Measurements from ENCODE around the gene HSDL2.
A peak's percentile ranks its signal among the peaks of the same experiment; 100 is the strongest.

HSDL2 gene

GRCh38 chr9:112489039-112489546 lies 109.2 kb downstream of the HSDL2 start:
- Histone ChIP-seq H3K9ac (peak overlapping the region in 10 of 11 experiments; percentile 6 to 95 (median 44); a peak in 16 of 22 replicates), H3K4me1 (peaks cover 26 to 50% (median 34%) of the 10 kb centered on the region in 10 experiments), H3K9me3 (replicated peaks in 1 of 11) (peaks cover 14 to 22% (median 19%) of the 10 kb centered on the region in 11 experiments), H4K20me1 (peaks cover 0 to 36% (median 24%) of the 10 kb centered on the region in 11 experiments; a peak in 13 of 22 replicates), H3K27ac (peak overlapping the region in 1 of 11 experiments; percentile 4; a peak in 1 of 22 replicates), H3K27me3 (no peaks in the 10 kb centered on the region), H3K4me3 (peak overlapping the region in 3 of 10 experiments; percentile 24 to 34 (median 32); a peak in 4 of 20 replicates), H3K4me2 (peak overlapping the region; percentile 45 to 94 (median 81); a peak in 21 of 22 replicates), H3K36me3 (peaks cover 13 to 37% (median 25%) of the 10 kb centered on the region in 11 experiments)
- no peak for TF ChIP-seq Cebpa-rat (IDR thresholded peaks at IDR 0.05)

- H3K36me3 ChIP-seq: peaks cover 21 to 46% (median 35%) of the 10 kb centered on the region in 11 experiments
- no peak for TF ChIP-seq Cebpa-rat (IDR thresholded peaks at IDR 0.05)
- H3K4me3 ChIP-seq: no peak overlapping the region
- H3K9me3 ChIP-seq (replicated peaks in 1 of 11): peaks cover 24 to 31% (median 29%) of the 10 kb centered on the region in 11 experiments
- peaks cover 0 to 36% (median 24%) of the 10 kb centered on the region in 11 experiments; a peak in 13 of 22 replicates for H4K20me1 ChIP-seq
- 0 out of 22 replicates have a peak overlapping the region, but pooled peaks of 1 of the 11 experiments have one; percentile 4 for H3K27ac ChIP-seq
- no peak overlapping the region for H3K9ac ChIP-seq
- peaks cover 26 to 50% (median 34%) of the 10 kb centered on the region in 10 experiments for H3K4me1 ChIP-seq
- no peaks in the 10 kb centered on the region for H3K27me3 ChIP-seq
- peak overlapping the region in 8 of 11 experiments; percentile 10 to 94 (median 80); a peak in 11 of 22 replicates for H3K4me2 ChIP-seq
These were observed 110.2 kb downstream of the HSDL2 start for GRCh38 chr9:112489876-112490666.

DNA sequence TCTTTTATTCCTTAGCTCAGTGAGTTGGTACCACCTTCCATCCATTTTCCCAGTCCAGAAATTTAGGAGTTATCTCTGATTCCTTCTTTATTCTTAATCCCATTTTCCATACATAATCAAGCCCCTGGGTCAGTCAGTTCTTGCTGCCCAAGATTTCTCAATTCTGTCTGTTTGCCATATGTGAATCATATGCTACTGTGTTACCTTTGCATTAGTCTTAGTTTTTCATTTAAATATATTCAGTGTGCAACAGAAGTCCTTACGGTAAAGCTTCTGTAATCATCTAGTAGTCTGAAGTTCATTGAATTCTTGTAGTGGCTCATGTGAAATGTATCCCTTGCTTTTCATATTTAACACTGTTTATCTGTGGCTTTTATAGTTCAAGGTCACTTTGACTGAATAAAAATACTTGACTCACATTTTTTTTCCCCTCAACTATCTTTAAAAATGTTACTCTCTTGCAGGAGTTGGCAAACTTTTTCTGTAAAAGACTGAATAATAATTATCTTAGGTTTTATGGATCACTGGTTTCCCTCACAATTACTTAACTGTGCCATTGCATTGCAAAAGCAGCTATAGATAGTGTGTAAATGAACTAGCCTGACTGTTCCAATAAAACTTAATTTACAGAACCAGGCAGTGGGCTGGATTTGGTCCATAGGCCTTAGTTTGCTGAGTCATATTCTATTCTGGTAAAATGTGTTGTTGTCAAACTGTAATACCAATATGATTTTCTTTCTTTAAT lies 113.7 kb downstream of the HSDL2 start:
- Histone ChIP-seq H3K36me3 (peaks cover 21 to 78% (median 54%) of the 10 kb centered on the region in 11 experiments), H3K4me1 (peaks cover 15 to 43% (median 20%) of the 10 kb centered on the region in 10 experiments; a peak in 19 of 20 replicates)
- no peak for TF ChIP-seq Cebpa-rat (IDR thresholded peaks at IDR 0.05)

DNA sequence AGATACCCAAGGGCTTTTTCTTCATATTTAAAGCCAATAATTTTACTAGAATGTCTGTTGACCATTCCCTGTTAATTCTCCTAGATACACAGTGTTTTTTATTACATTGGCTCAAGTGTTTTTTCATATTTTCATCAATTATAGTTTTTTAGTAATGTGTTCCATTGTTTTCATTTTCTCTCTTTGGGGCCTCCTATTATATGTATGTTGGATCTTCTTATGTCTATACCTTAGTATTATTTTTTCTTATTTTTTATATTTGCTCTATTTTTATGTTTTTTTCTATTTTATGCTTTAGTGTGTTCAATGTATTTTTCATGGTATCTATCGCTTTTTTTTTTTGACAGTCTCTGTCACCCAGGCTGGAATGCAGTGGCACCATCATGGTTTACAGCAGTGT lies 114.2 kb downstream of the HSDL2 start:
- no peak for TF ChIP-seq Cebpa-rat (IDR thresholded peaks at IDR 0.05)
- peaks cover 36 to 51% (median 43%) of the 10 kb centered on the region in 11 experiments for H3K9me3 ChIP-seq (replicated peaks in 1 of 11)
- H3K9ac ChIP-seq: no peak overlapping the region
- peaks cover 21 to 84% (median 60%) of the 10 kb centered on the region in 11 experiments for H3K36me3 ChIP-seq
- peak overlapping the region in 1 of 11 experiments; percentile 13; a peak in 1 of 22 replicates for H3K27ac ChIP-seq
- peak overlapping the region in 3 of 10 experiments; percentile 18 to 25 (median 22); a peak in 1 of 20 replicates for H3K4me3 ChIP-seq
- H4K20me1 ChIP-seq: peaks cover 0 to 21% (median 11%) of the 10 kb centered on the region in 11 experiments; a peak in 9 of 22 replicates
- H3K27me3 ChIP-seq: no peaks in the 10 kb centered on the region
- H3K4me1 ChIP-seq: peaks cover 9 to 37% (median 15%) of the 10 kb centered on the region in 10 experiments; a peak in 19 of 20 replicates
- peak overlapping the region in 1 of 11 experiments; percentile 24; a peak in 1 of 22 replicates for H3K4me2 ChIP-seq

More for the DNA sequence above, 113.7 kb downstream of the HSDL2 start:
- Histone ChIP-seq H3K9me3 (replicated peaks in 1 of 11) (peaks cover 31 to 45% (median 38%) of the 10 kb centered on the region in 11 experiments), H3K4me3 (no peak overlapping the region), H3K27me3 (no peaks in the 10 kb centered on the region), H3K27ac (peak overlapping the region in 3 of 11 experiments; percentile 13 to 15 (median 13); a peak in 3 of 22 replicates), H3K4me2 (peak overlapping the region in 2 of 11 experiments; percentile 5 to 24; a peak in 1 of 22 replicates), H3K9ac (no peak overlapping the region), H4K20me1 (peaks cover 0 to 27% (median 17%) of the 10 kb centered on the region in 11 experiments; a peak in 11 of 22 replicates)

DNA sequence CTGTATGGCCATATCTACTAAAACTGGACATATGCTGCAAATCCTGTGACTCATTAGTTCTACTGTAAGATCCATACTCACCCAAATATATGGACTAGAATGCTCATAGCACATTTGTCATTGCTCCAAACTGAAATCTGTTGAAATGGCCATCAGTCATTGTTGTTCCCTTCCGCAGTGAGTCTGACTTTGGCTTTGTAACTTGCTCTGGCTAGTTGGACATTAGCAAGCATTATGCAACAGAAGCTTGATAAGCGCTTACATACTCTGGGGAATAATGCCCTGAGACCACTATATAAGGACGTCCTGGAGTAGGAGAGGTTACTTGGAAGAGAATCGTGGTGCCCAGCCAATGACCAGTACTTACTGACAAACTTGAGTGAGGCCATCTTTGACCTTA lies 115.7 kb downstream of the HSDL2 start:
- H3K4me2 ChIP-seq: peak overlapping the region in 1 of 11 experiments; percentile 11; a peak in 1 of 22 replicates
- no peaks in the 10 kb centered on the region for H3K27me3 ChIP-seq
- TF ChIP-seq Cebpa-rat (IDR thresholded peaks at IDR 0.05): no peak
- H3K27ac ChIP-seq: no peak overlapping the region
- no peak overlapping the region for H3K4me3 ChIP-seq
- peaks cover 21 to 91% (median 69%) of the 10 kb centered on the region in 11 experiments for H3K36me3 ChIP-seq
- peaks cover 36 to 58% (median 52%) of the 10 kb centered on the region in 11 experiments for H3K9me3 ChIP-seq (replicated peaks in 1 of 11)
- peaks cover 0 to 10% (median 0%) of the 10 kb centered on the region in 11 experiments; a peak in 3 of 22 replicates for H4K20me1 ChIP-seq
- H3K4me1 ChIP-seq: peaks cover 0 to 24% (median 3%) of the 10 kb centered on the region in 10 experiments; a peak in 11 of 20 replicates
- no peak overlapping the region for H3K9ac ChIP-seq

- Histone ChIP-seq H3K27me3 (no peaks in the 10 kb centered on the region), H3K4me1 (peaks cover 0 to 24% (median 3%) of the 10 kb centered on the region in 10 experiments; a peak in 9 of 20 replicates), H3K9ac (no peak overlapping the region), H4K20me1 (peaks cover 0 to 10% (median 0%) of the 10 kb centered on the region in 11 experiments; a peak in 1 of 22 replicates), H3K4me3 (no peak overlapping the region), H3K9me3 (replicated peaks in 1 of 11) (peaks cover 36 to 63% (median 58%) of the 10 kb centered on the region in 11 experiments), H3K36me3 (peaks cover 21 to 92% (median 70%) of the 10 kb centered on the region in 11 experiments), H3K27ac (0 out of 22 replicates have a peak overlapping the region, but pooled peaks of 1 of the 11 experiments have one; percentile 2), H3K4me2 (peak overlapping the region in 2 of 11 experiments; percentile 11 to 19; a peak in 2 of 22 replicates)
- TF ChIP-seq Cebpa-rat (IDR thresholded peaks at IDR 0.05): no peak
These were observed 116.3 kb downstream of the HSDL2 start for GRCh38 chr9:112496074-112496722.

GRCh38 chr9:112500842-112501241 lies 120.9 kb downstream of the HSDL2 start:
- Histone ChIP-seq H3K27ac (no peak overlapping the region), H3K27me3 (no peaks in the 10 kb centered on the region), H3K4me1 (peaks cover 0 to 23% (median 2%) of the 10 kb centered on the region in 10 experiments; a peak in 9 of 20 replicates), H3K4me3 (no peak overlapping the region), H3K4me2 (no peak overlapping the region), H3K9me3 (replicated peaks in 1 of 11) (peaks cover 6 to 38% (median 36%) of the 10 kb centered on the region in 11 experiments; a peak in 20 of 22 replicates), H3K36me3 (peaks cover 0 to 79% (median 43%) of the 10 kb centered on the region in 11 experiments; a peak in 20 of 22 replicates), H3K9ac (no peak overlapping the region), H4K20me1 (peaks cover 0 to 17% (median 4%) of the 10 kb centered on the region in 11 experiments; a peak in 4 of 22 replicates)
- no peak for TF ChIP-seq Cebpa-rat (IDR thresholded peaks at IDR 0.05)
